Frontal cortex (tissue), 4 donors: Measurements from ENCODE around the gene MAP1S. TPM values are rescaled to one million over a fixed set of nuclear protein-coding genes. Genes with fewer than 3 reads are reported as not detected.

Experiments
- DNase-seq, 2 donors: peaks; one replicate each; pipeline ENCODE4 v3.0.0; 2012; ENCODE audit warnings: low spot score in 2 of 2
- FAIRE-seq: peaks from 2 replicates; lab custom pipeline; 2012; peaks lifted over from hg19 to GRCh38; lab: Jason Lieb, UNC
- total RNA-seq: library from RNA; depleted of rRNA; stranded (reverse); fragments of >200 nt; gene quantifications from one replicate; pipeline ENCODE4 v1.2.3, GENCODE V29; 2014
- donor health status: control.
- donor health status: control.
- donor health status: control.

MAP1S gene
- total RNA-seq, 1 donor from 2014 or later = 20.8 TPM

- DNase-seq = peak; percentile 80 to 83
- FAIRE-seq = no peak
Measured at GRCh38 chr19:17687857-17688784, 31.2 kb upstream of the MAP1S start, which contains the start of gene UNC13A. Gene UNC13A (minus strand): TSS chr19:17688354. CDS start chr19:17688199, 155 bp downstream.

GRCh38 chr19:17688853-17689595, 30.3 kb upstream of the MAP1S start:
- no peak for FAIRE-seq
- DNase-seq = no peak

GRCh38 chr19:17692566-17692965, 26.7 kb upstream of the MAP1S start:
- DNase-seq = no peak
- FAIRE-seq = no peak

DNA sequence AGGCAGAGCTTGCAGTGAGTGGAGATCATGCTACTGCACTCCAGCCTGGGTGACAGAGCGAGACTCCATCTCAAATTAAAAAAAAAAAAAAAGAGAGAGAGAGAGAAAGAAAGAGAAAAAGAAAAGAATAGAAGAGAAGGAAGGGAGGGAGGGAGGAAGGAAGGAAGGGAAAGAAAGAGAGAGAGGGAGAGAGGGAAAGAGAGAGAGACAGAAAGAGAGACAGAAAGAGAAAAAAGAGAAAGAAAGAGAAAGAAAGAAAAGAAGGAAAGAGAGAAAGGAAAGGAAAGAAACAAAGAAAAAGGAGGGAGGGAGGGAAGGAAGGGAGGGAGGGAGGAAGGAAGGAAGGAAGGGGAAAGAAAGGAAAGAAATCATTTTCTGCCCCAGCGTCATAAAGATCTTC, 24.1 kb upstream of the MAP1S start:
- FAIRE-seq (no peak), DNase-seq (no peak)

GRCh38 chr19:17703824-17704463, 15.3 kb upstream of the MAP1S start:
- peak in 1 of 2 donors; percentile 61 for DNase-seq
- FAIRE-seq = no peak

DNA sequence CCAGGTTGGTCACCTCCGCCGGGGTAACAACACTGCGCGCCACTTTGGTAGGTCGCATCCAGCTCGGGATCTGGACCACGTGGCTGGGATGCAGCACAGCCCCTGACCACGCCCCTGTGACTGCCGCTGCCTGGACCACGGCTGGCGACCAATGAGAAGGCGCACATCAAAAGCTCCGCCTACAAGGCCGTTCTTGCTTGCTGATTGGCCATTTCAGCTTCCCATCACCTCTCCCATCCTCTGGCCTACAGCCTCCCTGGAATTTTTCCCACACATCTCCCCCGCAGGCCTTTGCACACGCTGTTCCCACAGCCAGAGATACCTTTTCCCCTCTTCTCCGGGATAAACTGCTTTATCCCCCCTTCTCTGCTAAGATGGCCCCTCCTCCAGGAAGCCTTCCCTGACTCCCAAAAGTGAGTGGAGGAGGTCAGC, 12.5 kb upstream of the MAP1S start:
- FAIRE-seq = no peak

DNA sequence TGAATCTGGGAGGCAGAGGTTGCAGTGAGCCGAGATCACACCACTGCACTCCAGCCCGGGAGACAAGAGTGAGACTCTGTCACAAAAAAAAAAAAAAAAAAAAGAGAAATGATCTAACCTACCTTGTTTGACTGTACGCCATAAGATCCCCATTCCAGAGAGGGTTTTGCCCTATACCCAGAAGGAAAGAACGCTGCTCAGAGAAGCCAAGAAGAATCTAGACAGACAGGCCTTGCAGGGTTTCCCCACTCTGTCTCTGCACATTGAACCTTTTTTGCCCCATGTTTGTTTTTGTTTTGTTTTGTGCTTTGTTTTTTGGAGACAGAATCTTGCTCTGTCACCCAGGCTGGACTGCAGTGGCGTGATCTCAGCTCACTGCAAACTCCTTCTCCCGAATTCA, 7.4 kb upstream of the MAP1S start:
- no peak for DNase-seq
- no peak for FAIRE-seq

More for the DNA sequence above, 12.5 kb upstream of the MAP1S start:
- peak in 1 of 2 donors; percentile 61 for DNase-seq

DNA sequence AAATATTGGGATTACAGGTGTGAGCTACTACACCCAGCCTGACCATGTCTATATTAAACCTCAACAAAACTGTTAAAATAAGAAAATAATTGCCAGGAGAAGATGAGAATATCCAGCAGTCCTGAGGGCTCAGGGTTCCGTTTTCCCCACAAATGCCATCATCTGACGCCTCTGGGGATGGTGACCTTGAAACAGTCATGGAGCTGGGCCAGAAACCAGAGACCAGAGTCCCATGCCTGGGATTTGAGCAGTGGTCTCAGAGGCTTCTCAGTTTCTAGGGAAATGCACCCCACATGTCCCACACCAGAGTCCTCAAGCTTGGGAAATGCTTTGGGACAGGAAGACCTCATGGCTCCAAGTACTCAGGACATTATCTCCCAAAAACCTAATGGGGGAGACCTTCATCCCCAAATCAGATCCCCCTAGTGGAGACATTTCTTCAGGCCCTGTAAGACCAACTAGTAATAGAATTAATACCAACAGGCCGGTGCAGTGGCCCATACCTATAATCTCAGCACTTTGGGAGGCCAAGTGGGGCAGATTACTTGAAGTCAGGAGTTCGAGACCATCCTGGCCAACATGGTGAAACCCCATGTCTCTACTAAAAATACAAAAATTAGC, 2.9 kb upstream of the MAP1S start:
- FAIRE-seq (no peak), DNase-seq (no peak)

DNA sequence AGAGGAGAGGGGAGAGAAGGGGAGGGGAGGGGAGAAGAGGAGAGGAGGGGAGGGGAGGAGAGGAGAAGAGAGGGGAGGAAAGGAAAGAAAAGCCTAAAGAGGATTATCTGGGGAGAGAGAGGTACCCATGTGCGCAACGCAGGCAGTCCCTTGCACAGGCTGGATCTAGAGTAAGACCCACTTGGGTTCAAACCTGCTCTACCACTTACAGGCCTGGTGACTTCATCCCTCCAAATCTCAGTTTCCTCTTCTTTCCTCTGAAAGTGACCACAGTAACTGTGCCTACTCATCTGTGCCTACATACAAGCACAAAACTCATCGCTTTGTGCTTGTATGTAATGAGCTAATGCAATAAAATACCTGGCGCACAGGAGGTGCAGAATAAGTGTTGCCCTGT, 732 bp upstream of the MAP1S start:
- DNase-seq (no peak), FAIRE-seq (no peak)

- DNase-seq (peak in 1 of 2 donors; percentile 47), FAIRE-seq (no peak)
Measured at GRCh38 chr19:17719730-17720400, 585 bp downstream of the MAP1S start.

- DNase-seq (peak in 1 of 2 donors; percentile 41), FAIRE-seq (no peak)
Measured at GRCh38 chr19:17720440-17720839, 1.2 kb downstream of the MAP1S start.

GRCh38 chr19:17721111-17721628, 1.9 kb downstream of the MAP1S start:
- no peak for FAIRE-seq
- no peak for DNase-seq

GRCh38 chr19:17721821-17722220, 2.5 kb downstream of the MAP1S start:
- DNase-seq (peak; percentile 50 to 59), FAIRE-seq (no peak)

DNA sequence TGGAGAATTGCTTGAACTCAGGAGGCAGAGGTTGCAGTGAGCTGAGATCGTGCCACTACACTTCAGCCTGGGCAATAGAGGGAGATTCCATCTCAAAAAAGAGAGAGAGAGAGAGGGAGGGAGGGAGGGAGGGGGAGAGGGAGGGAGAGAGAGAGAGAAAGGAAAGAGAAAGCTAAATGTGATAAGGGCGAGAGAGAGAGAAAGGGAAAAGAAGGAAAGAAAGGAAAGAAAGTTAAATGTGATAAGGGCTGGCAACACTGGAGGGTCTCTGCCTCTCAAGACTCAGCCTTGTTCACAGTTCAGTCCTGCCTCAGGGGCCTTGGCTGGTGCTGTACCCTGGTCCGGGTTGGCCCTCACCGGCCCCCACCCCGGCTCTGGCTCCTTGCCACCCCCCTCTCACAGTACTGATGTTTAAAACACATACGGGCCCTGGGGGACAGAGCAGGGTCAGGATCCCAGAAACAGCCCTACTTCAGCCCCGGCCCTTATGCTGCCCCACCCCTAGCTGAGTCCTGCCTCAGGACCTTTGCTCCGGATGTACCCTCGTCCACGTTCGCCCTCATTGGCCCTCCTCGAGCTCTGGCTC, 3.5 kb downstream of the MAP1S start:
- DNase-seq = no peak
- no peak for FAIRE-seq

DNA sequence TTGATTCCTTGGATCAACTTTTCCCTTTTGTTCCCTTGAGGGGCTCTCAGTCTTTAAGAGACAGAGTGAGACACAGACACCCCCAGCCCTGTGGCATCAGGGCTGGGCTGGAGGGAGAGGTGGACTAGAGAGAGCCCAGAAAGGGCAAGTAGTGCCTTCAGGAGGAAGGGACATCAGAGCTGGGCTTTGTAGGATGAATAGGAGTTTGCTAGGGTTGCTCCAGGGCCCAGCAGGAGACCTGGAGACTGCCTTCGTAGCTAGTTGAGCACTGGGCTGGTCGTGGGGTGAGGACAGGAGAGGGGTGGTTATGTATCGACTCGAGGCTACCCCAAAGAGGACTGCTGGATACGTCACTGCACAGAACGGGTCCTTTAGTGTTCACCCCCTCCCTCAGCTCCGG, 5.4 kb downstream of the MAP1S start:
- no peak for DNase-seq
- no peak for FAIRE-seq

DNA sequence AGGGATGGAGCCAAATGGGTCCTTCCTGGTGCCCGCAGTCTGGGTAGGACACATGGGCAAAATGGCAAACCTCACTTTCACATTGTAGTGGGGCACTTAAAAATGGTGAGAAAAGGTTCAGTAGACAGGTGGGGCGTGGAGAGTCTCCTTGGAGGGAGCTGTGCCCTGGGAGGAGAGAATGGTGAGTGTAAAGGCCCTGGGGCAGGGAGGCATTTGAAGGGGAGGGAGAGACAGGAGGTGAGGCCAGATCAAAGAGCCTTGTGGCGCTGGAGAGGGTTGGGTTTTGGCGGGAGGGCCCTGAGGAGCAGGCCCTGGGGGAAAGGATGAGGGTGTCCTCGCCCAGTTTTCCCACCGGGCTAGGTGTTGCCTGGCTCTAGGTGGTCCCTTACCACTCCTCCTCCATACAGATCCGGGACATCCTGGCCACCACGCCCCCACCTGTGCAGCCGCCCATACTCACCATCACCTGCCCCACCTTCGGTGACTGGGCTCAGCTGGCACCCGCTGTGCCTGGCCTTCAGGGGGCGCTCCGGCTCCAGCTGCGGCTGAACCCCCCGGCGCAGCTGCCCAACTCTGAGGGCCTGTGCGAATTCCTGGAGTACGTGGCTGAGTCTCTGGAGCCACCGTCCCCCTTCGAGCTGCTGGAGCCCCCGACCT, 6.3 kb downstream of the MAP1S start:
- FAIRE-seq (no peak), DNase-seq (no peak)

GRCh38 chr19:17726136-17726741, 7.0 kb downstream of the MAP1S start:
- no peak for DNase-seq
- FAIRE-seq = no peak
